Left forelimb (tissue), 1 donor: Measurements from ENCODE around the gene TMEM240.
"Not testable (repeated sequence)": the region's sequence is repeated elsewhere in the genome, so short reads cannot be mapped to it uniquely, and the experiment has no call there.

ENCODE experiments used
- DNase-seq: peaks from one replicate; pipeline ENCODE4 v3.0.0-alpha.2; 2018; ENCODE audit warnings: low spot score

Gene TMEM240

GRCh38 chr1:1557688-1558087 lies 17.3 kb upstream of the TMEM240 start:
- not testable (repeated sequence) for DNase-seq

GRCh38 chr1:1556961-1557360 lies 16.5 kb upstream of the TMEM240 start:
- not testable (repeated sequence) for DNase-seq

GRCh38 chr1:1556505-1556904 lies 16.1 kb upstream of the TMEM240 start:
- no peak for DNase-seq

GRCh38 chr1:1554926-1555915 lies 14.8 kb upstream of the TMEM240 start:
- DNase-seq = no peak

- DNase-seq = no peak
Observed at GRCh38 chr1:1554550-1554925, 14.1 kb upstream of the TMEM240 start.

GRCh38 chr1:1553821-1554494 lies 13.5 kb upstream of the TMEM240 start:
- no peak for DNase-seq

- DNase-seq = no peak
Observed at GRCh38 chr1:1552263-1552639, 11.8 kb upstream of the TMEM240 start.

- no peak for DNase-seq
Observed at GRCh38 chr1:1551524-1552262, 11.3 kb upstream of the TMEM240 start.

GRCh38 chr1:1550591-1551432 lies 10.4 kb upstream of the TMEM240 start:
- DNase-seq = no peak

GRCh38 chr1:1550087-1550486 lies 9.7 kb upstream of the TMEM240 start:
- no peak for DNase-seq

GRCh38 chr1:1548591-1548990 lies 8.2 kb upstream of the TMEM240 start:
- DNase-seq = no peak

GRCh38 chr1:1547476-1547875 lies 7.1 kb upstream of the TMEM240 start:
- no peak for DNase-seq

GRCh38 chr1:1547011-1547410 lies 6.6 kb upstream of the TMEM240 start:
- DNase-seq = no peak

- no peak for DNase-seq
Observed at GRCh38 chr1:1545946-1546737, 5.7 kb upstream of the TMEM240 start.

GRCh38 chr1:1544544-1544943 lies 4.1 kb upstream of the TMEM240 start:
- no peak for DNase-seq

- DNase-seq = no peak
Observed at GRCh38 chr1:1543706-1544099, 3.3 kb upstream of the TMEM240 start.

GRCh38 chr1:1542766-1543705 lies 2.6 kb upstream of the TMEM240 start:
- DNase-seq = no peak

- DNase-seq = no peak
Observed at GRCh38 chr1:1541956-1542765, 1.7 kb upstream of the TMEM240 start.
